HG02852 (cell line): ENCODE data around the gene COX6A1.

Experiments
- ATAC-seq: cut with Tn5 transposase; IDR thresholded peaks from one replicate; pipeline ENCODE4 v1.9.1; 2021; ENCODE audit warnings: mild to moderate bottlenecking, moderate library complexity; ENCODE audit not compliant: unreplicated experiment

Gene COX6A1

GRCh38 chr12:120437735-120438494, at the start of gene COX6A1:
Gene COX6A1, plus strand, starts transcription at chr12:120438113. Its CDS starts 14 bp downstream, at chr12:120438127.
- ATAC-seq: peak; percentile 95

DNA sequence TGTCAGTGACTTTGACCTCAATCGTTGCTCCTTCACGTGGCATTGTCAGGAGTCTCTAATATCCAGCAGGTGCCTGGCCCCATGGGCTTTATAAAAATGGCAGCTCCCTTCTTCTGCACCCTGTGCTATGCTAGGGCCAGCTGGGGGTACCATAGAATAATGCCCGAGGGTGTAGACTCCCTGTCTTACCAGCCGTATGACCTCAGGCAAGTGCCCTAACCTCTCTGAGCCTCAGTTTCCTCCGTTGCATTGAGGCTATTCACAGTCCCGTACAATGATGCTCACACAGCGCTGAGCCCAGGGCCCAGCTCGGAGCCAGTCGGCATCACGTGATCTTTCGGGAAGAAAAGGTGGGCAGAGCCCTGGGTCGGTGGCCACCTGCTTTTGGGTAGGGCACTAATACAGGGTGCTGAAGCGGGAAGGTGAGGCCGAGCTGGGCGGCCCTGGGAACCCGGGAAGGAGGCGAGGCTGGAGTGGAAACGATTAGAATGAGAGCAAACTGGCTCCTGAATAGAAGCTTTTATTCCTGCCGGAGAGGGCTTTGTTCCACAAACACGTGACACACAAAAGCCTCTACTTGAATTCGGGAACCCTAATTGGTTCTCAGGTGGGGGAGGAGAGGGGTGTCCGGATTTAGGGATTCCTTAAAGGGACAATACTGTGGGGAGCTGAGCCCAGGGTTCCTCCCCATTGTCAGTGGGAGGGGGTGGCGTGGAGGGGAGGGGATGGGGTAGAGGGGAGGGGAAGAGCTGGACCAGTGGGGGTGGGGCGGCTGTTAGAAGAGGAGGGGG, 49.0 kb upstream of the COX6A1 start:
- ATAC-seq: no peak

DNA sequence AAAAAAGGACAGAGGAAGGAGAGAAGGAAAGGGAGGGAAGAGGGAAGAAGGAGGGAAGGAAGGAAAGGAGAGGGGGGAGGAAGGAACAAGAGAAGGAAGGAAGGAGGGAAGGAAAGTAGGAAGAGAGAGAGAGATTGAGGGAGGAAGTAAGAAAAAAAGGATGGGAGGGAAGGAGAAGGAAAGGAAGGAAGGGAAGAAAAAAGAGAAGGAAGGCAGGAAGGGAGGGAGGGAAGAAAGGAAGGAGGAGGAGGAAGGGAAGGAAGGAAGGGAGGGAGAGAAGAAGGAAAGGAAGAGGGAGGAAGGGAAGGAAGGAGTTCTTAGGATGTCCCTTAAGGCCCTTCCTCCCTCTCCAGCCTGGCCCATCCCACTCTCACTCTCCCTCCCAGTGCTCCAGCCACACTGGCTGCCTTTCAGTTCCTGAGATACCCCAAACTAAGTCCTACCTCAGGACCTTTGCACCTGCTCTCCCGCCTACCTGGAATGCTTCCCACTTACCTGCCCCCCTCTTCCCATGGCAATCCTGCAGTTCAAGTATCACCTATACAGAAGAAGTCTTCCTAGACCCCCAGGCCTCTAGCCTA, 47.3 kb upstream of the COX6A1 start:
- ATAC-seq: no peak

GRCh38 chr12:120394483-120395367, 43.2 kb upstream of the COX6A1 start:
- ATAC-seq: no peak

DNA sequence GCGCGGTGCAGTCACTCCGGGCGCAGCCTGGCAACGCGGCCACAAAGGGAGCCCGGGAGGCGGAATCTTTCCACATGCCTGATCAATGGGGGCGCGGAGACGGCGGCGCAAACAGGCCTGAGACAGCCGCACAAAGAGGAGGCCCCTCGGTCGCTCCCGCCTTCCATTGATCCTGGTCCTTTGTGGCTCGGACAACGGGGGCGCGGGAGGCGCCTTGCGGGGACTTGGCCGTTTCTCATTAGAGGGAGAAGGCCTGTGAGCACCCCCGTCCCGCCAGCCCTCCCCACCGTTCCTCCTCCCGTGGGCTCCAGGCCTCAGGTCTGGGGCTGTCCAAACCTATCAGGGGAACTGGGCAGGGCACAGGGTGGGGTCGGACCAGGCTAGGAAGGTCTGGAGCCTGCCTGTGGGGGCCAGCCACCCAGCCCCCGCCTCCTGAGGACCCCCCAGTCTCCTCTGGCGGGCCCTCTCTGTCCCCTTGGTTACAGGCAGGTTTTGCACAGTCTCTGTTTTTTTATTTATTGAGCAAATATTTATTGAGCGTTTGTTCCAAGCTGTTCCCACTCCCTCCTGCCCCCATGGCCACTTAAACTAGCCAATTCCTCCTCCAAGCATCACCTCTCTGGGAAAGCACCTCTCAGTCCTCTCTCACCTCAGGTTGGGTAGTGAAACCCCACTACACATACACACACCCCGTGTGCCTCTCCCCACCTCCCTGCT, 39.9 kb upstream of the COX6A1 start:
- ATAC-seq: no peak

DNA sequence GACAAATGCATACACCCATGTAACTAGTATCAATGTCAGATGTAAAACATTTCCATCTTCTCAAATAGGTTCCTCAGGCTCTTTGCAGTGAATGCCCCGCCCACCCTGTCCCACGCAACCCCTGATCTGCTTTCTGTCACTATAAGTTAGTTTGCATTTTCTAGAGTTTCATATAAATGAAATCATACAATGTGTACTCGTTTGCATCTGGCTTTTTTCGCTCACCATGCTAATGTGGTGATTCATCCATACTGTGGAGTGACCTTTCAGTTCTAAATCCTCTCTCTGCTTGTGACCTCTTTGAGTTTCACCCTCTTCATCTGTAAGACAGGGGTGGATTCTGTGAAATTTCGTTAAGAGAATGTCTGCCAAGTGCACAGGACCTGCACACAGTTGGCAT, 38.4 kb upstream of the COX6A1 start:
- ATAC-seq: no peak

- no peak for ATAC-seq
Observed at GRCh38 chr12:120402217-120402616, 35.7 kb upstream of the COX6A1 start.

GRCh38 chr12:120403869-120404268, 34.0 kb upstream of the COX6A1 start:
- ATAC-seq: no peak

GRCh38 chr12:120404271-120404670, 33.6 kb upstream of the COX6A1 start:
- ATAC-seq: no peak

DNA sequence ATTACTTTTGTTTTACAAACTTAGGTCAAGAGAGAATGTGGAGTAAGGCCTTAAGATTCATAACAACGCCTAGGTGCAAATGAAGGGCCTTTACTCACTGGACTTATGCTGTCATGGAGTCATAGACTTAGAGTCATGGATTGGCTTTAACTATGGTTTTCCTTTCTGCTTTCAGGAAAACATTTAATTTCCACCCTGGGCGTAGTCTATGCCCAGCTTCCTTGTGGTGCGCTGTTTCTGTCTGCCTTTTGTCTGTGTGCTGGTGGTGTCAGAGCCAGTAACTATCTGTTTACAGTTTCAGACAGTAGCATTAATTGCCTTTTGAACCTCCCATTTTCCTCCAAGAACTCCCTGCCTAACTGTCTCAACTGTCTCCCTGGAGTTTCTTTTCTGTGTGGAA, 31.8 kb upstream of the COX6A1 start:
- no peak for ATAC-seq

- no peak for ATAC-seq
Observed at GRCh38 chr12:120406553-120406952, 31.4 kb upstream of the COX6A1 start.

GRCh38 chr12:120408771-120409170, 29.1 kb upstream of the COX6A1 start:
- no peak for ATAC-seq

- ATAC-seq: no peak
Observed at GRCh38 chr12:120412421-120412820, 25.5 kb upstream of the COX6A1 start.

GRCh38 chr12:120413901-120414695, 23.8 kb upstream of the COX6A1 start:
- ATAC-seq: no peak

GRCh38 chr12:120416490-120417216, 21.3 kb upstream of the COX6A1 start:
- ATAC-seq: no peak

DNA sequence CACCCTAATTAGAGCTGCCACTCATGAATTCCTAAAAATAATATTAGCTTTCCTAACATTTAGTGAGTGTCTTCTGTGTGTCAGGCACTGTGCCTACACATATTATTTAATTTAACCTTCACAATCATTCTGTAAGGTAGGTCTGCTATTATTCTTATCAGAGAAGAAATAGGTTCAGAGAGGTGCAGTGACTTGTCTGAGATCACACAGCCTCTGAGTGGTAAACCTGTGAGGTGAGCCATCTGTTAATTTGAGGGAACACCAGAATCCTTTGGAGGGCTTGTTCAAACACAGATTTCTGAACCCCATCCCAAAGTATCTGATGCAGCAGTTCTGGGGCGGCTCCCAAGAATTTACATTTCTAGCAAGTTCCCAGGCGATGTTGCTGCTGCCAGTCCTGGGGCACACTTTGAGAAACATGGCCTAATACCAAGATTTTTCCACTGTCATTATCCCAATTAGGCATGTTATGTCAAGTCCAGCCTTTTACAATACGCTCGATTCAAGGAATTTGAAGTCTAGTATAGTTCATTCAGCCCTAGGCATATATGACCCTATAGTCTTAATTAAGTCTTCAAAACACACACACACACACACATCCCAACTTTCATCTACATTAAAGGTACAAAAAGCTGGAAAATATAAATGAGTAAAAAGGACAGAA, 19.9 kb upstream of the COX6A1 start:
- ATAC-seq: no peak

- ATAC-seq: no peak
Observed at GRCh38 chr12:120421701-120422100, 16.2 kb upstream of the COX6A1 start.

DNA sequence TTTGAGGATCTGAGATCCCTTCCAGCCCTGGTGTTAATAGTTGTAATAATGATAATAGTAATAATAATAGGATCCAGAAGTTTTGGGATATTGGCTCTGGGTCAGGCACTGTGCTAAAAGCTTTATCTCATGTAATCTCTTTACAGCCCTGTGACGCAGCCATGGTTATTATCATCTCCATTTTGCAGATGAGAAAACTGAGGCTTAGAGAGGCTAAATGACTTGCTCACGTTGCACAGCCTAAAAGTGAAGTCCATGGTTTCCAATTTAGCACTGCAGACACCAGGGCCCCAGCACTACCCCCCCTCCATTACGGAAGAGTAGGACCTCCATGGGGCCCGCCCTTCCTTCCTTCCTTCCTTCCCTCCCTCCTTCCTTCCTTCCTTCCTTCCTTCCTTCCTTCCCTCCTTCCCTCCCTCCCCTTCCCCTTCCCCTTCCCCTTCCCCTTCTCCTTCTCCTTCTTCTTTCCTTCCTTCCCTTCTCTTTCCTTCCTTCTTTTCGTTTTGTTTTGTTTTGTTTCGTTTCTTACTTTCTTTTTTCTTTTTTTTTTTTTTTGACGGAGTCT, 14.9 kb upstream of the COX6A1 start:
- no peak for ATAC-seq
